Activated gamma-delta T cell treated with Interleukin-2 at 50 U/mL for 16 hours (primary cell): ENCODE results near the gene MN1.

ENCODE experiments used
- DNase-seq: peaks from one replicate; pipeline ENCODE4 v3.0.0-alpha.2; 2020

The MN1 gene

GRCh38 chr22:27799015-27799826 lies 2.3 kb downstream of the MN1 start:
- no peak for DNase-seq

GRCh38 chr22:27798511-27799014 lies 3.0 kb downstream of the MN1 start:
- no peak for DNase-seq

- no peak for DNase-seq
These were observed 3.8 kb downstream of the MN1 start for GRCh38 chr22:27797520-27798391.

GRCh38 chr22:27796829-27797519 lies 4.6 kb downstream of the MN1 start:
- no peak for DNase-seq

GRCh38 chr22:27795696-27796517 lies 5.6 kb downstream of the MN1 start:
- no peak for DNase-seq

- no peak for DNase-seq
These were observed 6.5 kb downstream of the MN1 start for GRCh38 chr22:27795053-27795452.

- no peak for DNase-seq
These were observed 7.3 kb downstream of the MN1 start for GRCh38 chr22:27794226-27794625.

- DNase-seq = no peak
These were observed 8.0 kb downstream of the MN1 start for GRCh38 chr22:27793576-27793975.

- no peak for DNase-seq
These were observed 8.9 kb downstream of the MN1 start for GRCh38 chr22:27792452-27793161.

GRCh38 chr22:27791859-27792241 lies 9.7 kb downstream of the MN1 start:
- no peak for DNase-seq

GRCh38 chr22:27791159-27791858 lies 10.2 kb downstream of the MN1 start:
- no peak for DNase-seq

GRCh38 chr22:27790376-27791158 lies 11.0 kb downstream of the MN1 start:
- no peak for DNase-seq

GRCh38 chr22:27788500-27789288 lies 12.9 kb downstream of the MN1 start:
- no peak for DNase-seq

GRCh38 chr22:27786965-27787364 lies 14.6 kb downstream of the MN1 start:
- no peak for DNase-seq

- DNase-seq = no peak
These were observed 15.1 kb downstream of the MN1 start for GRCh38 chr22:27786291-27786932.

- no peak for DNase-seq
These were observed 15.7 kb downstream of the MN1 start for GRCh38 chr22:27785831-27786230.

- DNase-seq = no peak
These were observed 17.5 kb downstream of the MN1 start for GRCh38 chr22:27784120-27784475.

GRCh38 chr22:27783436-27784119 lies 18.0 kb downstream of the MN1 start:
- DNase-seq = no peak
